Lower lobe of right lung (tissue), 2 donors: ENCODE results near the gene SLC25A30. TPM values are rescaled to one million over a fixed set of nuclear protein-coding genes. Genes with fewer than 3 reads are reported as not detected.

ENCODE experiments used
- ATAC-seq, 2 donors: fragments of 200-7000 bp; cut with Tn5 transposase; one replicate each; pipeline ENCODE4 v1.9.1; 2020 to 2022; ENCODE audit warnings: mild to moderate bottlenecking in 2 of 2, moderate library complexity in 2 of 2
- DNase-seq: peaks from one replicate; pipeline ENCODE4 v3.0.0-alpha.2; 2020
- H3K27ac ChIP-seq: fragments of 200-600 bp; one replicate; pipeline ENCODE4 v1.8.0; 2022
- H3K27me3 ChIP-seq: fragments of 200-600 bp; one replicate; pipeline ENCODE4 v1.8.0; 2022; ENCODE audit warnings: low read depth
- H3K36me3 ChIP-seq: fragments of 200-600 bp; one replicate; pipeline ENCODE4 v1.8.0; 2022; ENCODE audit warnings: mild to moderate bottlenecking
- H3K4me1 ChIP-seq: fragments of 200-600 bp; one replicate; pipeline ENCODE4 v1.8.0; 2022
- H3K4me3 ChIP-seq: fragments of 200-600 bp; one replicate; pipeline ENCODE4 v1.8.0; 2022; ENCODE audit warnings: mild to moderate bottlenecking
- H3K9me3 ChIP-seq: fragments of 200-600 bp; one replicate; pipeline ENCODE4 v1.8.0; 2022
- CTCF ChIP-seq: fragments of 200-600 bp; IDR thresholded peaks from one replicate; pipeline ENCODE4 v1.8.0; 2022; ENCODE audit warnings: antibody characterized with exemption, mild to moderate bottlenecking
- intact Hi-C: fragments of 100-400 bp; cut with DNase I; formaldehyde crosslinking; loops from one replicate; pipeline ENCODE4 v1.11.0; 2022
- total RNA-seq: library from RNA; stranded (reverse); fragmentation: NEBNext Ultra II Directional; extraction: Animal tissue kit (Norgen Biotek cat#: 25700); gene quantifications from one replicate; pipeline ENCODE4 v1.2.1, GENCODE V29; 2021
- donor health status: DM: no; HTN: yes; CAD: no; lungs with severe emphysema.

The SLC25A30 gene
- total RNA-seq, 1 donor from 2014 or later, result 26.6 TPM

GRCh38 chr13:45374917-45375316 is 43.3 kb downstream of the SLC25A30 start:
- no peak for DNase-seq
- Histone ChIP-seq H3K4me1 (peaks cover 10% of the 10 kb centered on the region), H3K27ac (no peak overlapping the region), H3K36me3 (no peaks in the 10 kb centered on the region), H3K27me3 (no peaks in the 10 kb centered on the region), H3K4me3 (no peak overlapping the region), H3K9me3 (no peaks in the 10 kb centered on the region)
- no peak for TF ChIP-seq CTCF
- intact Hi-C loops, result no loop called here
- no peak for ATAC-seq

DNA sequence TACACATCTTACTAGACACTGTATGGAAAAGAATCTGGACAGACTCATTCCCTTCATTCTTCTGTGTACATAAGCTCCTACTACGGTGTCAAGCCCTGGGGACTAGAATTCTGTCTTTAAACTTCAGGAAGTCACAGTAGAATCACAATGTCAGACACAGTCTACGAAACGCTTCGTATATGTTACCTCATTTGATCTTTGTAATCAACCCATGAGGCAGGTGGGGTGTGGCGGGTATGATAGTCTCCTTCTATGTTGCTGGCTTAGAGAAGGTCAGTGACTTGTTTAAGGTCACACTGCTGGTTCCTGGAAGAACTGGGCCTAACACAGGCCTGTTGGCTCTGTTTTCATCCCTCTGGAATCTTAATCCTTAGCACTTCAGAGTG is 45.0 kb downstream of the SLC25A30 start:
- Histone ChIP-seq H3K27me3 (no peaks in the 10 kb centered on the region), H3K4me3 (no peak overlapping the region), H3K9me3 (no peaks in the 10 kb centered on the region), H3K4me1 (peaks cover 17% of the 10 kb centered on the region), H3K27ac (no peak overlapping the region), H3K36me3 (no peaks in the 10 kb centered on the region)
- intact Hi-C loops, result no loop called here
- no peak for TF ChIP-seq CTCF
- DNase-seq (no peak), ATAC-seq (no peak)

- TF ChIP-seq CTCF, result no peak
- peaks cover 21% of the 10 kb centered on the region for H3K4me1 ChIP-seq
- no peaks in the 10 kb centered on the region for H3K9me3 ChIP-seq
- H3K4me3 ChIP-seq, result no peak overlapping the region
- H3K27ac ChIP-seq, result no peak overlapping the region
- no peaks in the 10 kb centered on the region for H3K27me3 ChIP-seq
- intact Hi-C loops, result no loop called here
- no peaks in the 10 kb centered on the region for H3K36me3 ChIP-seq
- no peak for DNase-seq
- ATAC-seq, result no peak
These were observed 45.7 kb downstream of the SLC25A30 start for GRCh38 chr13:45372189-45373161.

DNA sequence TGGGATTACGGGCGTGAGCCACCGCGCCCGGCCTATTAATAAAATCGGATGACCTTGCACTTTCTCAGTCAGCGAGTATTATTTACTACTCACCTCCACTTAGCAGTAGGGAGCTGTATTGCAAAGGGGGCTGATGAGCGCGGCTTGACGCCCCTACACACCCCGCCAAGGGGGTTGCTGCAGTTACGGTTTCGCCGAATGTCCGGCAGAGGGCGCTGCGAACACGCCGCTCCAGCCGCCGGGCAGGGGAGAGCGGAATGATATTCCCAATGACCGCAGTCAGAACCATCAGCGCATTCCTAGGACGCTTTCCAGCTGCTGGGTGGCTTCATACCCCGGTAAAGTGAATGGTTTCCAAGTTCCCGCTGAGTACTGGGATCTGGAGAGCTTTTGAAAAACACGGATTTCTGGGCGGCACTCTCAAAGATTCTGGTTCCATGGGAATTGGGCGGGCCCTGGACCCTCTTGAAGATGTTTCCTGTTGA is 47.2 kb downstream of the SLC25A30 start:
- Histone ChIP-seq H3K4me3 (peak overlapping the region; percentile 1), H3K27me3 (no peaks in the 10 kb centered on the region), H3K36me3 (no peaks in the 10 kb centered on the region), H3K9me3 (no peaks in the 10 kb centered on the region), H3K4me1 (peaks cover 28% of the 10 kb centered on the region), H3K27ac (no peak overlapping the region)
- intact Hi-C loops, result no loop called here
- peak; percentile 72 for DNase-seq
- TF ChIP-seq CTCF, result peak; percentile 94
- peak; percentile 82 to 85 for ATAC-seq

DNA sequence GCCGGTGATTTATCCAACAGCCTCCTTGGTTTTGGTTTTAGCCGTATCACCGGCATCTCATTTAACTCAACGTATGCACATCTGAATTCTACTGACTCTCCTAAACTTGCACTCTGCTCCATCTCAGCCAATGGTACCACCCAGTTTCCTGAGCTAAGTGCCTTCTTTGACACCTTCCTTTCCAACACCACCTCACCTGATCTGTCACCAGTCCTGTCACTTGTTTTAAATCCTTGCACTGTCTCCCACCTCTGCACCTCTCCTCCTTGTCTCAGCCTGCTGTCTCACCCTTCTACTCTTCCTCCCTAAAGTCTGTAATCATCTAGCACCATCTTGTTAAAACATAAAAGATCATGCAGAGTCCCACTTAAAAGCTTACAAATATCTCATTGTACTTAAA is 49.1 kb downstream of the SLC25A30 start:
- no peaks in the 10 kb centered on the region for H3K27me3 ChIP-seq
- DNase-seq (no peak), ATAC-seq (no peak)
- no peak overlapping the region for H3K4me3 ChIP-seq
- peaks cover 28% of the 10 kb centered on the region for H3K4me1 ChIP-seq
- intact Hi-C loops, result no loop called here
- no peak overlapping the region for H3K27ac ChIP-seq
- H3K9me3 ChIP-seq, result no peaks in the 10 kb centered on the region
- H3K36me3 ChIP-seq, result peaks cover 4% of the 10 kb centered on the region
- TF ChIP-seq CTCF, result no peak
